ENCODE data around the gene FBXO17.
A peak's percentile ranks its signal among the peaks of the same experiment; 100 is the strongest.

Gene FBXO17

GRCh38 chr19:38912600-38913514 is 62.7 kb downstream of the FBXO17 start:
- DNase-seq, result peak; percentile 72

GRCh38 chr19:38911388-38912001 is 64.0 kb downstream of the FBXO17 start:
- DNase-seq, result no peak

- DNase-seq, result no peak
These were observed 65.1 kb downstream of the FBXO17 start for GRCh38 chr19:38910488-38910887.

GRCh38 chr19:38908911-38909310 is 66.6 kb downstream of the FBXO17 start:
- no peak for DNase-seq

GRCh38 chr19:38907670-38908069 is 67.9 kb downstream of the FBXO17 start:
- DNase-seq, result no peak

- DNase-seq, result no peak
These were observed 68.3 kb downstream of the FBXO17 start for GRCh38 chr19:38907227-38907626.

- DNase-seq, result no peak
These were observed 69.9 kb downstream of the FBXO17 start for GRCh38 chr19:38905620-38906019.

GRCh38 chr19:38904581-38905539 is 70.7 kb downstream of the FBXO17 start:
- DNase-seq, result no peak

- no peak for DNase-seq
These were observed 73.9 kb downstream of the FBXO17 start for GRCh38 chr19:38901683-38902082.

- no peak for DNase-seq
These were observed 74.8 kb downstream of the FBXO17 start for GRCh38 chr19:38900743-38901190.

GRCh38 chr19:38900202-38900629 is 75.3 kb downstream of the FBXO17 start:
- DNase-seq, result no peak

- peak; percentile 100 for DNase-seq
These were observed 75.9 kb downstream of the FBXO17 start, which contains the start of the genes NFKBIB and SIRT2 for GRCh38 chr19:38899447-38900201. Gene NFKBIB (plus strand): TSS chr19:38899969. CDS start chr19:38900033, 64 bp downstream. Gene SIRT2 (minus strand): TSS chr19:38899618. CDS start chr19:38899521, 97 bp downstream.

- DNase-seq, result peak; percentile 33
These were observed 76.6 kb downstream of the FBXO17 start for GRCh38 chr19:38898788-38899446.

- no peak for DNase-seq
These were observed 80.6 kb downstream of the FBXO17 start for GRCh38 chr19:38894968-38895367.

- no peak for DNase-seq
These were observed 82.2 kb downstream of the FBXO17 start for GRCh38 chr19:38893341-38893771.

- DNase-seq, result no peak
These were observed 82.7 kb downstream of the FBXO17 start for GRCh38 chr19:38892841-38893240.

GRCh38 chr19:38891771-38892170 is 83.8 kb downstream of the FBXO17 start:
- no peak for DNase-seq

Data from hematopoietic multipotent progenitor cell treated with erythropoietin and hydrocortisone succinate and interleukin-3 and kit ligand, for 4 days (in vitro differentiated cells).